GM18526 (cell line): ENCODE measurements around the gene GLB1L3.

Experiments
- POLR2A ChIP-seq: IDR thresholded peaks from 3 replicates; pipeline ENCODE4 v1.6.1; 2011; ENCODE audit not compliant: insufficient read length; ENCODE audit errors: extremely low read depth

The GLB1L3 gene

DNA sequence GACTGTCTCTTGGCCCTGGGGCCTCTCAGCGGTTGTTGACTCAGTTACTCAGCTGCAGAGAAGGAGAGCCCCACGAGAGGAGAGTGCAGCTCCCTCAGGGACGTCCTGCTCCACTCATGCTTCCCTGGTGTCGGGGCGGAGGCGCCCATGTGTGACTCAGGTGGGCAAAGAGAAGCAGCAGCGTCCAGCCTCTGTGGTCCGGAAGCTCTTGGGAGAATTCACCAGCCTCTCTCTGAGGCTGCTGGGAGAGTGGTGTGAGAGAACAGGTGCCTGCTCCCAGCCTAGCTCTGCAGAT is 81.3 kb downstream of the GLB1L3 start:
- no peak for TF ChIP-seq POLR2A

GRCh38 chr11:134358165-134358855 is 82.1 kb downstream of the GLB1L3 start:
- no peak for TF ChIP-seq POLR2A

- TF ChIP-seq POLR2A, result no peak
Observed at GRCh38 chr11:134358856-134359490, 82.8 kb downstream of the GLB1L3 start.

- no peak for TF ChIP-seq POLR2A
Observed at GRCh38 chr11:134359646-134360045, 83.5 kb downstream of the GLB1L3 start.

GRCh38 chr11:134360050-134360835 is 84.1 kb downstream of the GLB1L3 start:
- TF ChIP-seq POLR2A, result no peak

GRCh38 chr11:134361661-134362060 is 85.5 kb downstream of the GLB1L3 start:
- no peak for TF ChIP-seq POLR2A

DNA sequence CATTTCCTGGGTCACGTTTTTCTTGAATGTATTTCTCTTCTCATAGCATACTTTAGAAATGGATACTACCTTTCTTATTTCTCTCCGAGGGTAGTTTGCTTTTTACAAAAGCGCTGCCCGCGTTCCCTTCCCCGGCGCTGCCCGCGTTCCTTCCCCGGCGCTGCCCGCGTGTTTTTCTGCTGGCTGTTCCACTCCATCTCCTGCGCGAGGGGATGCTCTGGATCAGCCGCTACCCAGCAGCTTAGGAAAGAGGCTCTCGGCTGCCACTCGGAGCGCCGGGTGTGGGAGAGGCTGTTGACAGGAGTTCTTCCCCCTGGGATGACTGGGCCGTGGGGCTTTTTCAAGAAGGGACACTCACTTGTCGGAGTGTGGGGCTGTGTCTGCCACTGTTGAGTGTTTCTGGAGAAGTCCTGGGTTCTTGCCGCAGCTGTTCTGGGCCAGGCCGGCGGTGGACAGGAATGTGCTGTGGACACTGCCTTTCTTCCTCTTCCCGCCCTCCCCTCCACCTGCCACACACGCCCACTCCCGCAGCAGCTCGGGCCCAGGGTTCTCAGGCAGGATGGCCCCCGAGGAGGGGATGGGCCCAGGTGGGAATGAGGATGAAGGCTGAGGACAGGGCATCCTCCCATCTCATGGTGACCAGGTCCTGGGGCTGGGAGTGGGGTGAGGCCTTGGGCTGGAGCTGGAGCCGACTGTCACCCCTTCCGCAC is 86.2 kb downstream of the GLB1L3 start:
- no peak for TF ChIP-seq POLR2A

DNA sequence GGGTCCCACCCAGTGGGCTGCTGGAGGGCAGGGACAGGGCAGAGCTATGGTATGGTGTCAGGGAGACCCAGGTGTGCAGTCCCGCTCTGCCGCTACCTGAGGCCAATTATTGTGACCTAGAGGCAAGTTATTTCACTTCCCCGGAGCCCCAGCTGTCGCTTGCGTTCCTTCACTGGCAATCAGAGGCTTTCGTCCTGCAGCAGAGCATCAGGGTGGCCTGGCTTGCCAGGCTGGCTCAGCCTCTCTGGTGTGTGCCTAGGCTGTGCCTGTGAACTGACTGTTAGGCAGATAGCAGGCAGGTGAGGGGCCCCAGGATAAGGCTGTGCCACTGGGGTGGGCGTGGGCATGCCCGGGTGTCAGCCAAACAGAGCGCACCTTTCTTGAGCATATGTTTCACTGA is 87.0 kb downstream of the GLB1L3 start:
- no peak for TF ChIP-seq POLR2A

DNA sequence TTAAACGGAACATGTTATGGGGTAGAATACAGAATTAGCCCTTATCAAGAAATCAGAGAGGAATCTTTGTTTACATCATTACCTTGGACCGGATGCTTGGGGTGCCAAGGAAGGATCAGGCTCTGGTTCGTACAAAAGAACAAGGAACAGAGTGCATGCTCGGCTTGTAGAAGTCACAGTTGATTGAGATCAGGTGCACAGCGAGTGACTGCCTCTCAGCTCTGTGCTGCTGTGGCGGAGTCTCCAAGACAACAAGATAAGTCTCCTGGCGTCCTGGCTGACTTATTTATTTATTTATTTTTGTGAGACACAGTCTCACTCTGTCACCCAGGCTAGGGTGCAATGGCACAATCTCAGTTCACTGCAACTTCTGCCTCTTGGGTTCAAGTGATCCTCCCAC is 87.4 kb downstream of the GLB1L3 start:
- TF ChIP-seq POLR2A, result no peak

DNA sequence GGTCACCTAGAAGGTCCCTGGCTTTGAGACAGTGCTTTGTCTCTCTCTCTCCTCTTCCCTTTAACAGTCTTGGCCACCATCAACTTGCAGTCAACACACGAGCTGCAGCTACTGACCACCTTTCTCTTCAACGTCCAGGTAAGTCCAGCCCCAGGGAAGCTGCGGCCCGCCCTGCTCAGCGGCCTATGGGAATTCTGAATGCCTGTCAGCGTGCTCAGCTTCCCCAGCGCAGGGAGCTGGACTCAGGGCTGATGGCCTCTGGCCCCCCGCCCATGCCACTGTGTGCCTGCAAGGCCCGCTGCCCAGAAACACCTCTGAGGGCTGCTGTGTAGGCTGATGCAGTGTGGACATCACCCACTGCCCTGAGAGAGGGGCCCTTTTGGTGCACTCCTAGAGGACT is 88.1 kb downstream of the GLB1L3 start:
- TF ChIP-seq POLR2A, result no peak

- no peak for TF ChIP-seq POLR2A
Observed at GRCh38 chr11:134365011-134365925, 89.1 kb downstream of the GLB1L3 start.

- TF ChIP-seq POLR2A, result no peak
Observed at GRCh38 chr11:134366254-134366653, 90.1 kb downstream of the GLB1L3 start.

- no peak for TF ChIP-seq POLR2A
Observed at GRCh38 chr11:134367781-134368180, 91.6 kb downstream of the GLB1L3 start.
